Glutamatergic neuron (in vitro differentiated cells): ENCODE results near the gene ADAMTSL4. TPM values are rescaled to one million over a fixed set of nuclear protein-coding genes. Genes with fewer than 3 reads are reported as not detected.

ENCODE experiments used
- DNase-seq: peaks from one replicate; pipeline ENCODE4 v3.0.0; 2022
- H3K27ac Mint-ChIP-seq: one replicate; pipeline ENCODE4 v1.8.0; 2020; ENCODE audit warnings: mild to moderate bottlenecking, mixed read lengths, inconsistent platforms; ENCODE audit not compliant: unreplicated experiment
- H3K27me3 Mint-ChIP-seq: one replicate; pipeline ENCODE4 v1.8.0; 2020; ENCODE audit warnings: mild to moderate bottlenecking, moderate library complexity, mixed read lengths, inconsistent platforms; ENCODE audit not compliant: unreplicated experiment
- H3K36me3 Mint-ChIP-seq: one replicate; pipeline ENCODE4 v1.8.0; 2020; ENCODE audit warnings: mild to moderate bottlenecking, mixed read lengths, inconsistent platforms; ENCODE audit not compliant: unreplicated experiment
- H3K4me1 Mint-ChIP-seq: one replicate; pipeline ENCODE4 v1.8.0; 2020; ENCODE audit warnings: mild to moderate bottlenecking, low read depth, mixed read lengths, inconsistent platforms; ENCODE audit not compliant: unreplicated experiment
- H3K4me3 Mint-ChIP-seq: one replicate; pipeline ENCODE4 v1.8.0; 2020; ENCODE audit warnings: mild to moderate bottlenecking, mixed read lengths, inconsistent platforms; ENCODE audit not compliant: unreplicated experiment
- H3K9me3 Mint-ChIP-seq: one replicate; pipeline ENCODE4 v1.8.0; 2020; ENCODE audit warnings: mild to moderate bottlenecking, moderate library complexity, mixed read lengths, inconsistent platforms; ENCODE audit not compliant: unreplicated experiment
- CTCF ChIP-seq: fragments of 200-600 bp; sonication (generic); IDR thresholded peaks from one replicate; pipeline ENCODE4 v1.5.0; 2021; ENCODE audit not compliant: partially characterized antibody, unreplicated experiment
- total RNA-seq: library from RNA; stranded (reverse); fragmentation: NEBNext Ultra II Directional; extraction: Animal tissue kit (Norgen Biotek cat#: 25700); gene quantifications from one replicate; pipeline ENCODE4 v1.2.1, GENCODE V29; 2021; ENCODE audit not compliant: unreplicated experiment

ADAMTSL4 gene
- total RNA-seq, 1 donor from 2014 or later: 0.25 TPM

DNA sequence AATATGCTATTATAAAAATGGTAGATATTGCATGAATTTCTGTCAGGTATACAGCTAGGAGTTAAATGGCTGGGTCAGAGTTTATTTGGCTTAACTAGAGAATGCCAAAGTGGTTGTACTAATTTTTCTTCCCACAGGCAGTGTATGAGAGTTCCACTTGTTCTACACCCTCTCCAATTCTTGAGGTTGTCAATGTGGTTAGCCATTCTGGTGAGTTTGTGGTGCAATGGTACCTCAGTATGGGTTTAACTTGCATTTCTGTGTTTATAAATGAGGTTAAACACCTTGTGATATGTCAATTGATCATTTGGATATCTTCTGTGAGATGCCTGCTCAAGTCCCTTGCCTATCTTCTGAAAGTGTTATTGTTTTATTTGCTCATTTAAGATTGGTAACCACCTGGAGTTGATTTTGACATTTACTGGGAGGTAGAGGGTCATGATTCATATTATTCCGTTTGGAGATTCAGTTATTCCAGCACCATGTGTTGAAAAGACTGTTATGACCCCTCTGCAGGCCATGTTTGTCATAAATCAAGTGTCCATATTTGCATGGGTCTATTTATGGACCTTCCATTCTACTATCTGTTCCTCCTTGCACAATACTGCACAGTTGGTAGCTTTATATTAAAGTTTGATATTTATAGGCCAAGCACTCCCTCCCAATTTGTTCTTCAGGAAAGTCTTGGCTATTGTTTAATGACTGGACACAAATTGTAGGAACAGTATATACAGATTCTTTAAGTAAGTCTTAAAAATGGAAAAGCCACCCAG, 27.8 kb upstream of the ADAMTSL4 start:
- H3K36me3 Mint-ChIP-seq: no peaks in the 10 kb centered on the region
- no peak overlapping the region for H3K4me3 Mint-ChIP-seq
- no peaks in the 10 kb centered on the region for H3K27me3 Mint-ChIP-seq
- H3K9me3 Mint-ChIP-seq: no peaks in the 10 kb centered on the region
- H3K27ac Mint-ChIP-seq: no peak overlapping the region
- TF ChIP-seq CTCF: no peak
- H3K4me1 Mint-ChIP-seq: peaks cover 3% of the 10 kb centered on the region
- no peak for DNase-seq

- Mint-ChIP-seq H3K9me3 (no peaks in the 10 kb centered on the region), H3K4me3 (no peak overlapping the region), H3K36me3 (no peaks in the 10 kb centered on the region), H3K4me1 (peaks cover under 1% of the 10 kb centered on the region), H3K27me3 (peaks cover 5% of the 10 kb centered on the region), H3K27ac (no peak overlapping the region)
- no peak for DNase-seq
- TF ChIP-seq CTCF: no peak
These were observed 23.9 kb upstream of the ADAMTSL4 start for GRCh38 chr1:150525348-150525747.

DNA sequence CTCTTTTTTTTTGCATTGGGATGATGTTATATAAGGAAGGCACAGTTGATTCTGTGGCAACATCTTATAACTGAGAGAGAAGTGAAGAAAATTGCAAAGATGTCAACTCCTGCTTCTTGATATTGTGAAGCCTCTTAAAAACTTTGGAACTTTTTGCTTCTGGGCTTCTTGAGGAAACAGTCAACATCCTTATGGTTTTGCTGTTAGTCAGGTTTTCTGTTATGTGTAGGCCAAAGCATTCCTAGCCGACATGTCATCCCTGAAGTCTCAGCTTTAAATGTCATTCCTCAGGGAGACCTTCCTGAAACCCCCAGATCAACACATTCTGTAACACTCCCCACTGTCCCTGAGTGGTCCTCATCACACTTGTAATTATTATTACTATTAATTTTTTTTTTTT, 21.0 kb upstream of the ADAMTSL4 start:
- no peak for TF ChIP-seq CTCF
- Mint-ChIP-seq H3K9me3 (peaks cover 6% of the 10 kb centered on the region), H3K27me3 (peaks cover 10% of the 10 kb centered on the region), H3K27ac (no peak overlapping the region), H3K4me1 (peaks cover 10% of the 10 kb centered on the region), H3K4me3 (no peak overlapping the region), H3K36me3 (no peaks in the 10 kb centered on the region)
- DNase-seq: no peak

DNA sequence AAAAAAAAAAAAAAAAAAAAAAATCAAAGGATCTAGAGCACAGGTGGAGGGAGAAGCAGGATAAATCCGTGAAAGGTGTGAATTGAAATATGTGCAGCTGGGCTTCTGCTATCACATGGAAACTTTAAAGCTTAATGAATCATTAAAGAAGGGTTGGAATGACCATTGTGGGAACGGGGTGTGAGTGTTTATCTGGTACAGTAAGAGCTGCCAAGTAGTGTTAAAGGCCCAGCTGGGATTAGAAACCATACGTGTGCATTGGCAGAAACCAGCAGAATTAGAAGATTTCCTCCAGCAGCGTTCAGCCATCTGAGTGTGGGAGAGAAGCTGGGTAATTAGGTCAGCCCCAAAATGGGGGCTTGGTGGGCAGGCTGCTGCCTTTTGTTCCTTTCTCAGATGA, 20.2 kb upstream of the ADAMTSL4 start:
- no peak overlapping the region for H3K4me3 Mint-ChIP-seq
- peaks cover 10% of the 10 kb centered on the region for H3K27me3 Mint-ChIP-seq
- H3K27ac Mint-ChIP-seq: no peak overlapping the region
- peaks cover 10% of the 10 kb centered on the region for H3K4me1 Mint-ChIP-seq
- TF ChIP-seq CTCF: no peak
- DNase-seq: no peak
- peaks cover 6% of the 10 kb centered on the region for H3K9me3 Mint-ChIP-seq
- H3K36me3 Mint-ChIP-seq: no peaks in the 10 kb centered on the region

GRCh38 chr1:150530491-150531159, 18.6 kb upstream of the ADAMTSL4 start:
- peaks cover 10% of the 10 kb centered on the region for H3K4me1 Mint-ChIP-seq
- H3K4me3 Mint-ChIP-seq: peak overlapping the region; percentile 8
- TF ChIP-seq CTCF: no peak
- peaks cover 11% of the 10 kb centered on the region for H3K27me3 Mint-ChIP-seq
- H3K9me3 Mint-ChIP-seq: peaks cover 6% of the 10 kb centered on the region
- H3K27ac Mint-ChIP-seq: peak overlapping the region; percentile 65
- DNase-seq: no peak
- H3K36me3 Mint-ChIP-seq: no peaks in the 10 kb centered on the region
